Effector memory CD4-positive, alpha-beta T cell (primary cell): Measurements from ENCODE around the gene MYRF.

Experiments used
- DNase-seq, 3 donors: peaks; one replicate each; pipeline ENCODE4 v3.0.0-alpha.2; 2020
- H3K27ac ChIP-seq: 2 replicates; pipeline ENCODE4 v1.7.0; 2013; ENCODE audit warnings: mild to moderate bottlenecking, low read length, moderate library complexity; ENCODE audit not compliant: insufficient read depth, poor library complexity, severe bottlenecking
- H3K27me3 ChIP-seq: replicated peaks from 2 replicates; pipeline ENCODE4 v1.7.0; 2013; ENCODE audit warnings: mild to moderate bottlenecking, low read length; ENCODE audit not compliant: insufficient read depth, control insufficient read depth, poor library complexity, severe bottlenecking
- H3K36me3 ChIP-seq: 2 replicates; pipeline ENCODE4 v1.7.0; 2013; ENCODE audit warnings: mild to moderate bottlenecking, low read length, moderate library complexity; ENCODE audit not compliant: control insufficient read depth, insufficient read depth
- H3K4me1 ChIP-seq: 2 replicates; pipeline ENCODE4 v1.7.0; 2013; ENCODE audit warnings: low read length, mild to moderate bottlenecking; ENCODE audit not compliant: control insufficient read depth, insufficient read depth, poor library complexity, severe bottlenecking
- H3K4me3 ChIP-seq: 2 replicates; pipeline ENCODE4 v1.7.0; 2013; ENCODE audit warnings: low read length, low read depth, mild to moderate bottlenecking; ENCODE audit not compliant: insufficient read depth, poor library complexity, severe bottlenecking
- H3K9me3 ChIP-seq: 2 replicates; pipeline ENCODE4 v1.7.0; 2013; ENCODE audit warnings: mild to moderate bottlenecking, low read length, moderate library complexity; ENCODE audit not compliant: control insufficient read depth

The MYRF gene

DNA sequence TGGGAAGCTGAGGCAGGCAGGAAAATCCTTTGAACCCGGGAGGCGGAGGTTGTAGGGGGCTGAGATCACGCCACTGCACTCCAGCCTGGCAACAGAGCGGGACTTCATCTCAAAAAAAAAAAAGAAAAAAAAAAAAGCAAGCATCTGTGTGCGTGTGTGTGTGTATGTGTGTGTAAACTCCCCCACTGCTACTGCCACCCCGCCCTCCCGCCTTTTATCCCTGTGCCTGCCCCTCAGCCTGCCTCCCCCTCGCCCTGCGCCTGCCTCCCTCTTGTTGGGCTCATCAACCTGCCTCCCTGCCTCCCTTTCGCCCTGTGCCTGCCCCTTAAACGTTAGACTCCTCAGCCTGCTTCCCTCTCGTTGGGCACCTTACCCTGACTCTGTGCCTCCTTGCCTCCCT, 22.0 kb downstream of the MYRF start:
- Histone ChIP-seq H3K27ac (no peak overlapping the region), H3K4me3 (no peak overlapping the region), H3K27me3 (no peaks in the 10 kb centered on the region), H3K36me3 (no peaks in the 10 kb centered on the region), H3K9me3 (no peaks in the 10 kb centered on the region), H3K4me1 (peaks cover 25% of the 10 kb centered on the region)
- DNase-seq, result no peak

DNA sequence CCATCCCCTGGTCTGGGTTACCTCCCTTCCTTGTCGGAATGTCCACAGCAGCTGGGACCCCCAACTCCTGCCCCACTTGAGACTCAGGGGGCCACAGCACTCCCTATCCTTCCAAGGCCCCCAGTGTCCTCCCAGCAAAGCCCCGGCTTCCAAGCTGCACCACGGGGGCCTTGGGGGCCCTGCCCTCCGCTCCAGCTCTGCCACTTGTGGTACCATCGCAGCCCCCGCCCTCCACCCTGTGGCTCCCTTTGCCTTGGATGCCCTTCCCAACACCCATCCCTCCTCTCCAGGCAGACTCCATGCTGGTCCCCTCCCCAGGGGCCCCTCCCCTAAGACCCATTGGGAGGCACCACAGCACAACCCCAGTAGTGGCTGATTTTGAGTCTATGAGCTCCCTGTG, 22.7 kb downstream of the MYRF start:
- Histone ChIP-seq H3K9me3 (no peaks in the 10 kb centered on the region), H3K4me3 (no peak overlapping the region), H3K4me1 (peaks cover 25% of the 10 kb centered on the region), H3K27ac (no peak overlapping the region), H3K36me3 (no peaks in the 10 kb centered on the region), H3K27me3 (no peaks in the 10 kb centered on the region)
- no peak for DNase-seq

DNA sequence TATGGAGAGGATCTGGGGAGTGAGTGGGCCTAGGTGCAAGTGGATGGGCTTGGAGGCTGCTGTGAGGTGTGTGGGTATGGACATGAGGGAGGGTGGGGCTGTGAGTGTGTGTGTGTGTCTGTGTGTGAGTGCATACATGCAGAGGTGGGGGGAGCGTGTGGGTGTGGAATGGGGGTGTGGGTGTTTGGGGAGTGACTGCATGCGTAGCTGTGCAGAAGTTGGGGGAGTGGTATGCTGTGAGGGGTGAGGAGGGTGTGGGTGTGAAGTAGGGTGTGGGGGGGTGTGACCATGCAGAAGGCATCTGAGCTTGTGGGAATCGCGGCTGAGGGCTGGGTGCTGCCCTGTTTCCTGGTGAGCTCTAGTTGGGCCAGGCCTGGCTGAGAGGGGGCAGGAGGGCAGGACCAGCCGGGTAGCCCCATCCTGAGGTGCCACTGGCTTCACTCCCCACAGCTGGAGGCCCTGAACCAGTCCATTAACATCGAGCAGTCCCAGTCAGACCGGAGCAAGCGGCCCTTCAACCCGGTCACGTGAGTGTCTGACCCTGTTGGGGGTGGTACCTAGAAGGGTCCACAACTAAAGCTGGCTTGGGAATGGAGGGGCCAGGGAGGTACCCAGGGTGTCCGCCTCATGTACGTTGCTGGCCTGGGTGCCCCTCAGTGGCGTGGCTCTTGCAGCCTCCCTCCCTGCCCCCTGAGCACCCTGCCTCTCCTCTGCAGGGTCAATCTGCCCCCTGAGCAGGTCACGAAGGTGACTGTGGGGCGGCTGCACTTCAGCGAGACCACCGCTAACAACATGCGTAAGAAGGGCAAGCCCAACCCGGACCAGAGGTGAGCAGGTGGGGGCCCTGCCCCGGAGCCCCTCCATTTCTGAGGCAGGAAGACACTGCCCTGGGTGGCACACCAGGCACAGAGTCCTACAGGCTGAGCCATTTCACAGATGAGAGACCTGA, 23.4 kb downstream of the MYRF start:
- Histone ChIP-seq H3K4me1 (peaks cover 25% of the 10 kb centered on the region), H3K36me3 (no peaks in the 10 kb centered on the region), H3K27me3 (no peaks in the 10 kb centered on the region), H3K9me3 (no peaks in the 10 kb centered on the region), H3K27ac (no peak overlapping the region), H3K4me3 (no peak overlapping the region)
- no peak for DNase-seq

DNA sequence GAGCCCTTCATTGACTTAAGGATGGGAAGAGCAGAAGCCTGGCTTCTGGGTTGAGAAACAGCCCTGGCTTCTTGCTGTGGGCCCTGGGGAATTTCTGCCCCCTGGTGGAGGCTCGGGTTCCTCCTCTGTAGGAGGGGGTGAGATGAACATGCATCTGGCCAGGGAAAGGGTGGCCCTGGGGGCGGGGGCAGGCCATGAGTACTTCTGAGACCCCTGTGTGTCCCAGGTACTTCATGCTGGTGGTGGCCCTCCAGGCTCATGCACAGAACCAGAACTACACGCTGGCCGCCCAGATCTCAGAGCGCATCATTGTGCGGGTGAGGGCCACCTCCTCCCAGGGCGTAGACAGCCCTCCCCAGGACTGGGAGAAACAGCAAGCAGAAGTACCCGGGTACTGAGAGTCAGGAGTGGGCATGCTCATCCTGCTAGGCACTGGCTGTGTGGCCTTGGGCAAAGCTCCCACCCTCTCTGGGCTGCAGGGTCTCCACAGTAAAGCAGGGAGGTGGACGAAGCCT, 24.2 kb downstream of the MYRF start:
- Histone ChIP-seq H3K36me3 (no peaks in the 10 kb centered on the region), H3K4me3 (no peak overlapping the region), H3K4me1 (peaks cover 25% of the 10 kb centered on the region), H3K27ac (no peak overlapping the region), H3K9me3 (no peaks in the 10 kb centered on the region), H3K27me3 (no peaks in the 10 kb centered on the region)
- DNase-seq, result peak in 1 of 3 donors; percentile 30

DNA sequence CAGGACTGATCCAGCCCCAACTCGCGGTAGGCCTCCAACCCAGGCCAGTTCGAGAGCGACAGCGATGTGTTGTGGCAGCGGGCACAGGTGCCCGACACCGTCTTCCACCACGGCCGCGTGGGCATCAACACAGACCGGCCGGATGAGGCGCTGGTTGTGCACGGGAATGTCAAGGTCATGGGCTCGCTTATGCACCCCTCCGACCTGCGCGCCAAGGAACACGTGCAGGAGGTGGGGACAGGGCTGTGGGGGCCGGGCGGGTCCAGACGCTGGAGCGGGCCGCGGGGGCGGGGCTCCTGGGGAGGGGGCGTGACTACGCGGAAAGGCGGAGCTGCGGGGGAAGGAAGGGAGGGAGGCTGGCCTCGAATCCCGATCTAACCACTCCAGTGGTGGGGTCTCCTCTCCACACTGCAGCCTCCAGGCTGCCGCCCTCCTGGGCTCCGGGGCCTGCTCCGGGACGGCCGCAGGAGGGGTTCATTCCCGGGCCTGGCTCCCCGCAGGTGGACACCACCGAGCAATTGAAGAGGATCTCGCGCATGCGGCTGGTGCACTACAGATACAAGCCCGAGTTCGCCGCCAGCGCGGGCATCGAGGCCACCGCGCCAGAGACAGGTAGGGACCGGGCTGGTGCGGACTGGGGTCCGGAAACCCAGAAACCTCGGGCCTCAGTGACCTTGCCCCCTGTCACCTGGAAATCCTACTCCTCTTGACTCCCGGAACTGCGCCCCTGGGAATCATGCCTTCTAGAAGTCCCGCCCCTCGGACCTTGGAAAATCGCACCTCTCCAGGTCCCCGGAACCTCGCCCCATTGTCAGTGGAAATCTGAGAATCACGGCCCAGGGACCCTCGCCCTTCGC, 25.0 kb downstream of the MYRF start:
- no peaks in the 10 kb centered on the region for H3K9me3 ChIP-seq
- peak overlapping the region; percentile 54 for H3K4me3 ChIP-seq
- peaks cover 17% of the 10 kb centered on the region for H3K4me1 ChIP-seq
- no peaks in the 10 kb centered on the region for H3K27me3 ChIP-seq
- no peaks in the 10 kb centered on the region for H3K36me3 ChIP-seq
- DNase-seq, result peak; percentile 41 to 71 (median 58)
- no peak overlapping the region for H3K27ac ChIP-seq

DNA sequence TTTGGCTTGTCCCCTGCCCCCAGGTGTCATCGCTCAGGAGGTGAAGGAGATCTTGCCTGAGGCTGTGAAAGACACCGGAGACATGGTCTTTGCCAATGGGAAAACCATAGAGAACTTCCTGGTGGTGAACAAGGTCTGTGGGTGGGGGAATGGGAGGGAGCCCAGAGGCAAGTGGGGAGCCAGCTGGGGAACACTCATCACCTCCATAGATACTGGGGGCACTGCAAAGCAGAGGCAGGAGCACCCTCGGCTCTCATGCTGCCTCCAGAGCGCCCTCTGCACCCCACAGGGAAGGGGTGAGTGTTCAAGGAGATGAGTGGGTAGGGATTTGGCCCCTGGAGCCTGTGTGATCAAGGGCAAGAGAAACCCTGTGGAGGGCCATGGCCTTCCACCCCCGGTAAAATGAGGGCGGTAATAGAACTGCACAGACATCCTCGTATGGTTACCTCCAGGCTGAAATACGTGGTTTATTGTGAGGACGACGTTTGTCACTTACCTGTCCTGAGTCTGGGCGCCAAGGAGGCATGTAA, 26.0 kb downstream of the MYRF start:
- Histone ChIP-seq H3K27ac (no peak overlapping the region), H3K4me3 (no peak overlapping the region), H3K9me3 (no peaks in the 10 kb centered on the region), H3K27me3 (no peaks in the 10 kb centered on the region), H3K36me3 (no peaks in the 10 kb centered on the region), H3K4me1 (peaks cover 13% of the 10 kb centered on the region)
- no peak for DNase-seq

DNA sequence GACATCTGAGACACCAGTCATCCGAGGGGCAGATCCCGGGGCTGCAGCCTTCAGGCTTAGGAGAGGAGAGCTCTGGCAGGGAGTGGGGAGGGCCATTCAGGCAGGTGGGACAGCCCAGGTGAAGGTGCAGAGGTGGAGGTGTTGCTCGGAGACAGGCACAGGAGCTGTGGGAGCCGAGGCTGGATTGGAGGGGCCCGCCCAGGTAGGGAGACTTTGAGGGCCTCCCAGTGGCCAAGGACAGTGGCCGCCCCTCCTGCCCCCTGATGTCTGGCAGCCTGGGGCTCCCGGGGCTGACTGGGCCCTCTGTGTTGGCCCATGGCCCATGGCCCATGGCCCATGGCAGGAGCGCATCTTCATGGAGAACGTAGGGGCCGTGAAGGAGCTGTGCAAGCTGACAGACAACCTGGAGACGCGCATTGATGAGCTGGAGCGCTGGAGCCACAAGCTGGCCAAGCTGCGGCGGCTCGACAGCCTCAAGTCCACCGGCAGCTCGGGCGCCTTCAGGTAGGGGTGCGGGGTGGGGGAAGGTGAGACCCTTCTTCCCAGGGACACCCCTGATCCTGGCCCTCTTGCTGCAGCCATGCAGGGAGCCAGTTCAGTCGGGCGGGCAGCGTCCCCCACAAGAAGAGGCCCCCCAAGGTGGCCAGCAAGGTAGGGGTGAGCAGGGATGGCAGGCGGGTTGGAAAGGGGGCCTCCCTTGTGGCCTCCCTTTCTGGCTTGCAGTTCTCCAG, 26.6 kb downstream of the MYRF start:
- H3K27ac ChIP-seq, result no peak overlapping the region
- peaks cover 13% of the 10 kb centered on the region for H3K4me1 ChIP-seq
- DNase-seq, result no peak
- H3K9me3 ChIP-seq, result no peaks in the 10 kb centered on the region
- H3K27me3 ChIP-seq, result no peaks in the 10 kb centered on the region
- no peaks in the 10 kb centered on the region for H3K36me3 ChIP-seq
- no peak overlapping the region for H3K4me3 ChIP-seq

DNA sequence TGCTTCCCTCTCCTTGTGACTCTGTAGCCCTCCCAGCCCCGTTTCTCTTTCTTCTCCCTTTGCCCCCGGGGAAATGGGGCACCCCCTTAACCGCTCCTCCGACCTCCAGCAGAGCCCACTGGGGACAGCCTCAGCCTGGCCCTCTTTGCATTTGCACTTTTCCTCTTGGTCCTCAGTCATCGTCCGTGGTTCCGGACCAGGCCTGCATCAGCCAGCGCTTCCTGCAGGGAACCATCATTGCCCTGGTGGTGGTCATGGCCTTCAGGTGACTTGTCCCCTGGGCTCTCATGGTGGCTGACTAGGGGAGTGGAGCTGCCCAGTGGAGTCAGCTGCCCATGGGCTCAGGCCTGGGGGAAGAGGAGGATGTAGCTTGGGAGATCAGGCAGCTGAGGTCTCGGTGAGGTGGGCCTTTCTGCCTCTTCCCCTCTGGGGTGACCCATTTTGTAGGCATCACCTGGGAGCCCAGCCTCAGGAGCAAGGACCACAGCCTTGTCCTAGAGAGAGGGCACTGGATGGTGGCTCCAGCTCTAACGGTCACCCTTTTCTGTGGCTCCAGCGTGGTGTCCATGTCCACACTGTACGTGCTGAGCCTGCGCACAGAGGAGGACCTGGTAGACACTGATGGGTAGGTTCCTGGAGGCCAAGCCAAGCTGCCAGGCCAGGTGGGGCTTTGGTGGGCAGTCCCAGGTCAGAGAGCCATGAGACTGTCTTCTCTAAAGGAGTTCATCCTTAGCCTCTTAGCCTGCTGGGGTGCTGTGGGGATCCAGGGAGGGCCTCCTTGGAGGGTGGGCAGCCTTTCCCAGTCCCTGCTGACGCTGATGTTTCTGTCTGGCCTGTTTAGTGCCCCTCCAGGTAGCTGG, 27.5 kb downstream of the MYRF start:
- H3K27me3 ChIP-seq, result no peaks in the 10 kb centered on the region
- peaks cover 13% of the 10 kb centered on the region for H3K4me1 ChIP-seq
- DNase-seq, result no peak
- no peaks in the 10 kb centered on the region for H3K9me3 ChIP-seq
- H3K27ac ChIP-seq, result no peak overlapping the region
- peaks cover 7% of the 10 kb centered on the region for H3K36me3 ChIP-seq
- H3K4me3 ChIP-seq, result no peak overlapping the region
